Measurements from ENCODE around the gene ZNF418. TPM values are rescaled to one million over a fixed set of nuclear protein-coding genes. Genes with fewer than 3 reads are reported as not detected.
A peak's percentile ranks its signal among the peaks of the same experiment; 100 is the strongest.

ZNF418 gene
- total and polyA plus RNA-seq, 2 donors (not counting 1 experiment from before 2014, with no cell fraction given), result 10.3 to 35.8 TPM

GRCh38 chr19:57941593-57941992 is 6.4 kb upstream of the ZNF418 start:
- H3K4me1 ChIP-seq (ENCODE audit: control insufficient read depth in 2 of 2, insufficient read depth in 2 of 2, low read length in 2 of 2), result peaks cover 11 to 15% of the 10 kb centered on the region in 2 donors
- no peak overlapping the region for H3K4me3 Mint-ChIP-seq

GRCh38 chr19:57935731-57936130 is 529 bp upstream of the ZNF418 start:
- no peak for ATAC-seq (ENCODE audit: low read depth)
- intact Hi-C loops (cut with micrococcal nuclease), result loop anchor here (1.0 kb wide), 3 partner anchors 12 to 46 kb away; partner anchors contain the start of genes ZNF256, ZNF417 and ZNF814

More at GRCh38 chr19:57941593-57941992, 6.4 kb upstream of the ZNF418 start:
- intact Hi-C loops (cut with micrococcal nuclease), result no loop called here
- ATAC-seq (ENCODE audit: low read depth) (no peak), DNase-seq (no peak)
- H3K27ac Mint-ChIP-seq, result no peak overlapping the region
- WGBS (ENCODE audit: insufficient coverage), result 100% methylated on average over 1 of the region's 3 CpGs
- CTCF ChIA-PET, result interaction anchor here (0.9 kb wide), 1 partner anchor 21 kb away, joined by 4 read pairs; no protein-coding TSS in a partner anchor
- H3K9ac ChIP-seq (ENCODE audit: low read length), result no peak overlapping the region
- no peaks in the 10 kb centered on the region for H3K27me3 ChIP-seq (replicated peaks in 1 of 4; ENCODE audit: control extremely low read depth in 1 of 4, control insufficient read depth in 3 of 4, insufficient read depth in 4 of 4, low read length in 3 of 4)
- H3K4me3 ChIP-seq (ENCODE audit: control extremely low read depth in 1 of 5, extremely low read depth in 1 of 5, insufficient read depth in 1 of 5, low read depth in 2 of 5, low read length in 4 of 5), result no peak overlapping the region
- H3K9me3 ChIP-seq (ENCODE audit: control extremely low read depth in 1 of 3, control insufficient read depth in 2 of 3, insufficient read depth in 1 of 3, low read length in 2 of 3), result peaks cover 12 to 58% (median 39%) of the 10 kb centered on the region in 3 donors
- no peak for TF ChIP-seq EZH2 (IDR thresholded peaks at IDR 0.05; ENCODE audit: borderline replicate concordance, insufficient read depth, low read depth, low read length, poor library complexity, severe bottlenecking)
- H3K9me3 Mint-ChIP-seq (ENCODE audit: insufficient read depth), result peaks cover 35% of the 10 kb centered on the region
- no peaks in the 10 kb centered on the region for H3K27me3 Mint-ChIP-seq
- H3K27ac ChIP-seq (ENCODE audit: low read length in 2 of 2), result no peak overlapping the region
- POLR2A ChIA-PET, result no interaction called here
- peaks cover 20 to 37% of the 10 kb centered on the region in 2 experiments for H3K36me3 ChIP-seq (replicated peaks in 1 of 2; ENCODE audit: control extremely low read depth in 1 of 2, control insufficient read depth in 1 of 2, extremely low read depth in 1 of 2, insufficient read depth in 2 of 2, low read length in 1 of 2)
- peaks cover 51% of the 10 kb centered on the region for H3K79me2 ChIP-seq (ENCODE audit: control insufficient read depth, insufficient read depth, low read length)
- peaks cover 9% of the 10 kb centered on the region for H4K20me1 ChIP-seq (ENCODE audit: control insufficient read depth, insufficient read depth, low read length, poor library complexity, severe bottlenecking)
- H3K4me1 Mint-ChIP-seq, result peaks cover 27% of the 10 kb centered on the region
- H2AFZ ChIP-seq (ENCODE audit: insufficient read depth, low read depth, low read length, poor library complexity, severe bottlenecking), result no peak overlapping the region
- H3K4me2 ChIP-seq (replicated peaks; ENCODE audit: low read depth, low read length, poor library complexity, severe bottlenecking), result no peak overlapping the region

More at GRCh38 chr19:57935731-57936130, 529 bp upstream of the ZNF418 start:
- H3K27me3 ChIP-seq (replicated peaks in 1 of 4; ENCODE audit: control extremely low read depth in 1 of 4, control insufficient read depth in 3 of 4, insufficient read depth in 4 of 4, low read length in 3 of 4), result no peaks in the 10 kb centered on the region
- peaks cover under 1 to 3% of the 10 kb centered on the region in 2 experiments for H3K36me3 ChIP-seq (replicated peaks in 1 of 2; ENCODE audit: control extremely low read depth in 1 of 2, control insufficient read depth in 1 of 2, extremely low read depth in 1 of 2, insufficient read depth in 2 of 2, low read length in 1 of 2)
- H3K4me1 ChIP-seq (ENCODE audit: control insufficient read depth in 2 of 2, insufficient read depth in 2 of 2, low read length in 2 of 2), result peaks cover 8 to 14% of the 10 kb centered on the region in 2 donors
- no peaks in the 10 kb centered on the region for H4K20me1 ChIP-seq (ENCODE audit: control insufficient read depth, insufficient read depth, low read length, poor library complexity, severe bottlenecking)
- no peak overlapping the region for H3K27ac ChIP-seq (ENCODE audit: low read length in 2 of 2)
- peaks cover 40% of the 10 kb centered on the region for H3K79me2 ChIP-seq (ENCODE audit: control insufficient read depth, insufficient read depth, low read length)
- H3K9me3 ChIP-seq (ENCODE audit: control extremely low read depth in 1 of 3, control insufficient read depth in 2 of 3, insufficient read depth in 1 of 3, low read length in 2 of 3), result peaks cover 0 to 66% (median 6%) of the 10 kb centered on the region in 3 donors
- Mint-ChIP-seq H3K4me1 (peaks cover 17% of the 10 kb centered on the region), H3K27me3 (no peaks in the 10 kb centered on the region), H3K27ac (peak overlapping the region; percentile 20), H3K9me3 (ENCODE audit: insufficient read depth) (peaks cover 16% of the 10 kb centered on the region), H3K4me3 (peak overlapping the region; percentile 94)
- H2AFZ ChIP-seq (ENCODE audit: insufficient read depth, low read depth, low read length, poor library complexity, severe bottlenecking), result no peak overlapping the region
- CTCF ChIA-PET, result interaction anchor here (1.2 kb wide), 1 partner anchor 19 kb away, joined by 4 read pairs; the partner anchor contains the start of gene ZNF417
- POLR2A ChIA-PET, result interaction anchor here (0.8 to 1.6 kb wide), 2 partner anchors 10 to 486 kb away, joined by 3 to 4 read pairs; no protein-coding TSS in a partner anchor
- TF ChIP-seq CTCF (IDR thresholded peaks at IDR 0.05) (no peak), EZH2 (IDR thresholded peaks at IDR 0.05; ENCODE audit: borderline replicate concordance, insufficient read depth, low read depth, low read length, poor library complexity, severe bottlenecking) (no peak)
- WGBS (ENCODE audit: insufficient coverage), result 80% methylated on average over 3 of the region's 12 CpGs
- peak overlapping the region in 1 of 5 experiments; percentile 83 for H3K4me3 ChIP-seq (ENCODE audit: control extremely low read depth in 1 of 5, extremely low read depth in 1 of 5, insufficient read depth in 1 of 5, low read depth in 2 of 5, low read length in 4 of 5)
- no peak overlapping the region for H3K9ac ChIP-seq (ENCODE audit: low read length)
- no peak for DNase-seq
- H3K4me2 ChIP-seq (replicated peaks; ENCODE audit: low read depth, low read length, poor library complexity, severe bottlenecking), result peak overlapping the region; percentile 95
